HG03521 (cell line): Measurements from ENCODE around the gene TSPAN14.

ENCODE experiments used
- ATAC-seq: cut with Tn5 transposase; IDR thresholded peaks from one replicate; pipeline ENCODE4 v1.9.1; 2021; ENCODE audit warnings: mild to moderate bottlenecking, moderate library complexity; ENCODE audit not compliant: unreplicated experiment

TSPAN14 gene

DNA sequence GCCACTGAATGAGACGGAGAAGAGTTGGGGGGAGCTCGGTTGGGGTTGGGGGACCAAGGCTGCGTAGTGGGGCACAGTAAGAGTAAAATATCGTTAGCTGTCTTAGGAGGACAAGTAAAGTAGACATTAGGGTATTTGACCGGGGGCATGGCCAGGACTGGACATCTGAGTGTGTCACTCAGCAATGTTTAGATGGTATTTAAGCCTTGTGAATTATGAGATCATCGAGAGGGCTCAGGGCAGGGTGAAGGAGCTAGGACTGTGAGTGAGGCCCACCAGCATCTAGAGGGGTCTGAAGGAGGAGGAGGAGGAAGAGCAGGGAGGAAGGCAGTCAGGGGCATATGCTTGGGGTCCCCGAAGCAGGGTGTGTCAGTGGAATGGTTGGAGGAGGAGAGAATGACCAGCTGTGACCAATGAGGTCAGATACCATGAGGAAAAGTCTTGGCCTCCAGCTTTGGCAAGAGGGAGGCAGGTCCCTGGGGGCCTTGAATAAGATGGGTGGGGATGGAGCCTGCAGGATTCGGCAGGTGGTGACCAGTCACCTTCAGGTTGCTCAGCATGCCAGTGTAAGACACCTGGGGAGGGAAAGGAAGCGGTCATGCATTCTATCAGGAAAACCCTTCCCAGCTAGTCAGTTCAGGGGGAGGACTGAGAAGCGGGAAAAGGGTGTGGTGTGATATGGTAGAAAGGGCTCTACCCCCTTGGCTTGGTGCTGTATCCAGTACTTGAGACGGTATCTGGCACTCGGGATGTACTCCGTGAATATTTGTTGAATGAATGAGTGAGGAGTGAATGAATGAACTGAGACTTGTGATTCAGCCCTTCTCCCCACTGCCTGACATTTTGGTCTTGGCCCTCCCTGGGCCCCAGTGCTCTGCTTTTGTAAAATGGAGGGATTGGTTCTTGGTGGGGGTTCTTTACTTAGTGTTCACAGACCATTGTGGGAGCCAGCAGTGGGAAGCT lies 48.8 kb downstream of the TSPAN14 start:
- no peak for ATAC-seq

DNA sequence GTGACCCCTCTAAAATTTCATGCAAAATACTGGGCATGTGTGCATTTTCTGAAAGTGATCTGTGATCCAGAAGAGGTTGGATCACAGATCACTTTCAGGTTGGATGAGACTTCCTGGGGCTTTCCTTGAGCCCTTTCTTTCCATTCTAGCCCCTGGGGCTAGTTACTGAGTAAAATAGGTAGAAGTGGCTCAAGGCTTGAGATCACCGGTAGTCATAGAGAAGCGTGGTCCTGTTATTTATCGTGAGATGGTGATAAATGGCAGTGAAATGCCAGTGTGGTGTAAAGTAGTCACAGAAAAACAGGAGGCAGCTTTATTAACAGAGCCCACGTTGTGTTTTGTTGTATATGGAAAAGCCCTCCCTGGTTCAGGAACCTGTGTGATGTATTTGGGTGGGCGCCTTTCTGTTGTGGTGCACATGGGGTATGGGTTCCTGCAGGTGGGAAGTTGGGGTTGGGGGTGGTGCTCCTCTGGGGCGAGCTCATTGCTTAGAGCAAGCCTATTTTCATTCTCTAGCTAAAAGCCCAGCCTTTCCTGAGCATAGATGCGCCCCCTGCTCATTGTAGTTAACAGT lies 49.6 kb downstream of the TSPAN14 start:
- no peak for ATAC-seq

DNA sequence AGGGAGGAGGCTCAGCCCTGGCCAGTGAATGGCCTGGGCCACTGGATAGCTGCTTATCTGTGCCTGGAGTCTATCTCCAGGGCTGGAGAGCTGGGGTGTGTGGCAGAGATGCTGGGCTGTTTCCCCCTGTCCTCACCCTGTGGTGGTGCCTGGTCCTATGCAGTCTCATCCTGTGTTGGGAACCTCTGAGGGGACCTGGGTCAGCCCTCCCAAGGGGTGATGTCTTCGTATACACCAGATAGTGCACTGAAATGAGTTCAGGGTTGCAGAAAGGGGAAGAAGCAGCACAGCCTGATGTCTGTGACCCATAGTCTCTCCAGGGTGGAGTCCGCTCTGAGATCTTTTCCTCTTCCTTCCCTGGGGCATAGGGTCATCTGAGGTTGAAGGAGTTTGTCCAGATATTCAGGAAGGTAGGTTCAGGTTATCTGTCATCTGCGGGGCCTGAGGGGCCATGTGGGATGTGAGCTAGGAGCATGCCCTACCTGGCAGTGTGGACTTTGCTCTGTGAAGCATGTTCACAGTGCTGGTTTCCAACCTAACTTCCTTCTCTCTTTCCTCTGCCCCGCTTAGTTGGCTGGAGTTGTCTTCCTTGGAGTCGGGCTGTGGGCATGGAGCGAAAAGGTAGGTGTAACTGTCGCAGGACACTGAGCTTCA lies 50.2 kb downstream of the TSPAN14 start:
- ATAC-seq, result no peak

DNA sequence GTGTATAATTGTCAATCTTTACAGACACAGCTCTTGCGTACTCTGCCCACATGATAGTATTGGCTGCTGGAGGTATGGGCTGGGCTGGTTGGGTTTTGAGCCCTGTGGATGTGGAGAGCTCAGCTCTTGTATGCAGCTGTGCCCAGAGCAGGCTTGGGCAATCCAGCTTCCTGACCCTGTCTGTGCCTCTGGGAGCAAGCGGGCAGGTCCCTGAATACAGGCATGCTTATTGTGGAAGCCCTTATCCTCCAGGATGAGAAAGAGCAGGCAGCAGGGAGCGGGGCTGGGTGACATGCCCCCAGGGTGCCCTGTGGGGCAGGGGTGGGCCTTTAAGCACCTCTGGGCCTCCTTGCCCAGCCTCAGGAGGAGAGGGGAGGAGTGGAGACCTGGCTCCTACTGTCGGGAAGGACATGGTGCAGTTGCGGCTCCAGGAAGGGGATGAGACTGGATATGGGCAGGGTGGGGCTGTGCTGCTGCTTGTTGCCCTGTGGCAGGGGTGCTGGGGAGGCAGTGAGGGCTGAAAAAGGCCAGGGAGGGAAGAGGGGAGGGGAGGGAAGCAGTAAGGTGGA lies 50.9 kb downstream of the TSPAN14 start:
- ATAC-seq, result no peak

DNA sequence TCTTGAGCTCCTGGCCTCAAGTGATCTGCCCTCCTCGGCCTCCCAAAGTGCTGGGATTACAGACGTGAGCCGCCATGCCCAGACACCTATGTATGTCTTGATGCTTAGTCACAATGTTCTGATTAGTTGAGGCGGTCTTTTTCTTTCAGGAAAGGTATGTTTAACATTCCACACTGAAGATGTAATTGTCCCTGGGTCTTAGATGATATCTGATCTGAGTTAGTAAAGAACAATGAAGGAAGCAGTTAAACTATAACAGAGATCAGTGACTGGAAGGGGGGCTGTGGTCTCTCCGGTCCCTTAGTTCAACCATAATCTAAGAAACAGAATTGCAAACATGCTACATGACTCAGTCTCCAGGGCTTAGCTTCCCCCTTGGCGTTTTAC lies 52.1 kb downstream of the TSPAN14 start:
- no peak for ATAC-seq

DNA sequence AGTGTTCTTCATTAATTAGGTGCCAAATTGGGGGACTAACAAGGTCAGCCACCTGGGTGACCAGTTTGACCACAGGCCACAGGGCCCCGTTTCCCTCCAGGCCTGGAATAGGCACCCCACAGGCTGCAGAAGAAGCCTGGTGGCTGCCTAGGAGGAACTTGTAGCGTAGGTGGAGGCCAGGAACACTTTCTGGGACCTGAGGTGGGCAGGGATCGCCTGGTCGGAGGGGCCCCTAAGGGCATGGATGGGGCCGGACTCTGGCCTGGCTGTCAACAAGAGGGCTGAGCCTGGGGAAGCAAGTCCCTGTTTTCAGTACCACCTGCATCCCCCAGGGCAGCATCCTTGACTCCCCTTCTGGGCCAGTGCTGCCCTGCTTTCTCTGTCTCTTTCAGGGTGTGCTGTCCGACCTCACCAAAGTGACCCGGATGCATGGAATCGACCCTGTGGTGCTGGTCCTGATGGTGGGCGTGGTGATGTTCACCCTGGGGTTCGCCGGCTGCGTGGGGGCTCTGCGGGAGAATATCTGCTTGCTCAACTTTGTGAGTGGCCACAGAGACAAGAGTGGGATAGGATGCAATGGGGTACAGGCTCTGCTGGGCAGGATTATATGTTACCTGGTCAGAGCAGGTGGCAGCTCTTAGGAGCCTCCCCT lies 52.9 kb downstream of the TSPAN14 start:
- no peak for ATAC-seq

DNA sequence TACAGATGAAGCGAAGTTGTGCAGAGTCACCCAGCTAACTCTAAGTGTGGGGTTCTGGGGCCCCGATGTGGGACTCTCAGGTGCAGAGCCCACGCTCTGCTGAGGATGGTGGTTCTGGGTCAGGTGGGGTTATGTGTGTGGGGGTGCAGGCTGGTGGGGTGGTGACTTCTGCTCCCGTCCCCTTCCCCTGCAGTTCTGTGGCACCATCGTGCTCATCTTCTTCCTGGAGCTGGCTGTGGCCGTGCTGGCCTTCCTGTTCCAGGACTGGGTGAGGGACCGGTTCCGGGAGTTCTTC lies 54.9 kb downstream of the TSPAN14 start:
- no peak for ATAC-seq

DNA sequence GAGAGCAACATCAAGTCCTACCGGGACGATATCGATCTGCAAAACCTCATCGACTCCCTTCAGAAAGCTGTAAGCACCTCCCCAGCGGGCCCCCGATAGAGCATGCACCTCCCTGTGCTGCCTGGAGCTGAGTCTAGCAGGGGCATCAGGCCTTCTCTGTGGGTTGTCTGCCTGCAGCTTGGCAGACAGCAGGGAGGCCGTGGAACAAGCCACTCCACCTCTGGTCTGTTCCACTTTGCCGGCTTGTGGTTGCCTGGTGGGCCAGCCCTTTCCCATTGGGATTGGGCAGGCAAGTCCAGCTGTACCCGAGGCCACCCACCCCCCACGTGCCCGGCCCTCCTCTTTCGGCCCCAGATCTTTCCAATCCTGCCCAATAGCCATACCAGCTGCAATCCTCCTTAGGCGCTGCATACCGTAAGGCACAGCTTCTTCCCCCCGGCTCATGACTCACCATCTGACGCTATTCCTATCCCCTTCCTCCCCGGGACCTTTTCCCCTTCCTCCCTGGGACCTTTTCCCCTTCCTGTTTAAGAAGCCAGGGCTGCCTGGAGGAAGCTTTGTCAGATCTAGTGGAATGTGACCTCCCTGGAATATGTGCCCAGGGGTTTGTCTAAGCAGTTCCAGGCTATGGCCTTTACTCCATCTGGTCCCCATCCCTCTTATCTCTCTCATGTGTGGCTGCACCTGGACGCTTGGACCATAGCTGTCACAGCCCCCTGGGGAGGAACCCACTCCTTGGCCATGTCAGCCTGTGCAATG lies 55.5 kb downstream of the TSPAN14 start:
- ATAC-seq, result no peak

DNA sequence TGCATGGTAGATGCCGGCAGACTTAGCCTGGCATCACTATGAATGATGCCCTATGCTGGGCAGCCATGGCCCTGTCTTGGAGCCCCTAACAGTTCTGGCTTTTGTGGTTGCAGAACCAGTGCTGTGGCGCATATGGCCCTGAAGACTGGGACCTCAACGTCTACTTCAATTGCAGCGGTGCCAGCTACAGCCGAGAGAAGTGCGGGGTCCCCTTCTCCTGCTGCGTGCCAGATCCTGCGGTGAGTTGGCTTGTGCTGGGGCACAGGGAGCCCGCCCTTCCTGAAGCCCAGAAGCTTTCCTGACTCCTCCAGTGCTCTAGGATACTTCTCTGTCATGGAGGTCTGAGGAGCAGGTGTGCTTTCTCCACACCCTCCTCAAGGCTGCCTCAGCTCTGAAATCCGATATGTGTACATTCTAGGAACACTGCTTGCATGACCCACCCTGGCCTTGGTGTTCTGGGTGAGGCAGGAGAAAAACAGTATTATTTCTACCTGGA lies 58.0 kb downstream of the TSPAN14 start:
- no peak for ATAC-seq

DNA sequence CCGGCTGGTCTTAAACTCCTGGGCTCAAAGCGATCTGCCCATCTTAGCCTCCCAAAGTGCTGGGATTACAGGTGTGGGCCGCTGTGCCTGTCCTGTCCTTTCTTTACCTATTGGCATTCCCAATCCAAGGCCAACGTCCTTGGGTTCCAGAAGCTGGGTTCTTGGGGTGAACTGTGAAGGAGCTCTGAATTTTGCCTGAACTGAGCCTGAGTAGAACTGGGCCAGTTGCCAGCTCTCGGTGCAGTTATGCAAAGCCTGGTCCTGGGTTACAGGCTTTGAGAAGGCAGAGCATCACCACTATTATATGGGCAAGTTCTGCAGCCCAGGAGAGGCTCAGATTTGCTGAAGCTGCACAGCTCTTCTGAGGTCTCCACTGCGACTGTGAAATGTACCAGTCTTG lies 59.0 kb downstream of the TSPAN14 start:
- ATAC-seq, result no peak

DNA sequence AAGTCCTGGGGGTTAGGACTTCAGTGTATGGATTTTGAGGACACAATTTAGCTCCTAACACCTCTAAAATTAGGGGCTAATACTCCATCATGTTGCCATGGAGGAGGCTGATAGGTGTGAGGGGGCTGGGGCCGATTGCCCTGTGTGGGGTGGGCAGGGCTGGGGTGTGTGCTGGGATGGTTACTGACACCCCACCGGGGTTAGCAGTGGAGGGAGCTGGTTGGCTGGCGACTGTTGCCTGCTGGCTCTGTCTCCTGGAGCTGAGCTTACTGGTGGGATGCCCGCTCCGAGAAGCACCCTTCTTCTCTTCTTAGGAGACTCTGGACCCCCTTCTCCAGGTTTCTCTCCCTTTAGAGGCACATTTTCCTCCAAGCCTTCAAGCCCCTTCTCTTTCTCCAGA lies 61.4 kb downstream of the TSPAN14 start:
- ATAC-seq, result no peak

DNA sequence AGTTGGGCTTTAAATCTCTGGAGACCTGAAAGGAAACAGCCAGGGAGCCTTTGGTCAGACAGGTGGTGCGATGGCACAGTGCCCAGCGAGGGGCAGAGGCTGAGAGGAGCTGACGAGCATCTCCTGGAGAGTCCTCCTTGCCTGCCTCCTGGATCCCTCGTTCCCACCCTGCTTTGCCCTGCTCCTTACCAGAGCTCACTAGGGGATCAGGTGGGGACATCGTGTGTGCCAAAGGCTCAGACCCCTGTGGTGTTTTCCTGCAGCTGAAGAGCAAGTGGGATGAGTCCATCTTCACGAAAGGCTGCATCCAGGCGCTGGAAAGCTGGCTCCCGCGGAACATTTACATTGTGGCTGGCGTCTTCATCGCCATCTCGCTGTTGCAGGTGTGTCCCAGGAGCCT lies 61.8 kb downstream of the TSPAN14 start:
- ATAC-seq, result no peak

DNA sequence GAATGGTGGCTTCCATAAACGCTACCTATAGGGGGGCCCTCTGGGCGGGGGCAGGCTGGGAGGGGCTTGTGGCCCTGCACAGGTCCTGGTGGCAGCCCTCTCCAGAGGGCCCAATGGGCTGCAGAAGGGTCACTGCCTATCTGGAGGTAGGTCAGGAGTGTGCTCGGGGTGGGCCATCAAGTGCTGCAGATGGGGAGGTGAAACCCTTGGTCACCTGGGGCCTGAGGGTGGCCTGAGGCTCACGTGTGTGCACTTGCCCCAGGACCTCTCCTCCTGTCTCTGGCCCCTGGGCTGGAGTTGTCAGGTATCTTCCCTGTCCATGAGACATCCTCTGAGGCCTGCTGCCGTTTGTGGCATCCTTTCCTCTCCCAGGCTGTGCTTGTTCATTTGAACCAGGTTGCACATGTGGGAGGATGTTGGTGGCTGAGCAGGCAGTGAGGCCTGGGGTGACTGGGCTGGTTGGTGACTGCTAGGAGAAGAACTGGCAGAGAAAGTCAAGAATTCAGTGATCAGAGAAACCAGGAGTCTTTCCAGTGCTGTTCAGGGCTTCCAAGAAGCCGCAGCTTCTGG lies 62.5 kb downstream of the TSPAN14 start:
- ATAC-seq, result no peak

DNA sequence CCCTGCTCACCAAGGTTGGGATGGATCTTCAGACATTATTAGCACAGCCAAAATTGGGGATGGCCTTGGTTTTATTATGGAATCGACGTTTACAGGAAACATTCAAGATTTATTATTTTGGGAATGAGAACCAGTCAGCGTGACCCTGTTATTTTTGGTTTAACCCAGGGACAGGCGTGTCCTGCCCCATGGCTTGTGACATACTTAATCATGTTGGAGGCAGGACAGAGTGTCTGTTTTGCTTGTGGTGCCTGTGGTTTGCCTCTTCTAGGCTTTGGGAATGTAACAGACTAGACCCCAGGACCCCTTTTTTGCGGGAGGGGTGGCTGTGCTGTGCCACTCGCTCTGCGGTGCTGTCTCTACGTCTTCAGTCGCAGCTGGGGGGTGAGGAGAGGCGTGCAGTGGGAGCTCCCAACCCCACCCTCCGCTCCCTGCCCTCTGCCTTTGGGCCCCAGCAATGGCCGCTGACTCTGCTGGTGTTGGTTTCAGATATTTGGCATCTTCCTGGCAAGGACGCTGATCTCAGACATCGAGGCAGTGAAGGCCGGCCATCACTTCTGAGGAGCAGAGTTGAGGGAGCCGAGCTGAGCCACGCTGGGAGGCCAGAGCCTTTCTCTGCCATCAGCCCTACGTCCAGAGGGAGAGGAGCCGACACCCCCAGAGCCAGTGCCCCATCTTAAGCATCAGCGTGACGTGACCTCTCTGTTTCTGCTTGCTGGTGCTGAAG lies 63.5 kb downstream of the TSPAN14 start:
- ATAC-seq, result no peak

DNA sequence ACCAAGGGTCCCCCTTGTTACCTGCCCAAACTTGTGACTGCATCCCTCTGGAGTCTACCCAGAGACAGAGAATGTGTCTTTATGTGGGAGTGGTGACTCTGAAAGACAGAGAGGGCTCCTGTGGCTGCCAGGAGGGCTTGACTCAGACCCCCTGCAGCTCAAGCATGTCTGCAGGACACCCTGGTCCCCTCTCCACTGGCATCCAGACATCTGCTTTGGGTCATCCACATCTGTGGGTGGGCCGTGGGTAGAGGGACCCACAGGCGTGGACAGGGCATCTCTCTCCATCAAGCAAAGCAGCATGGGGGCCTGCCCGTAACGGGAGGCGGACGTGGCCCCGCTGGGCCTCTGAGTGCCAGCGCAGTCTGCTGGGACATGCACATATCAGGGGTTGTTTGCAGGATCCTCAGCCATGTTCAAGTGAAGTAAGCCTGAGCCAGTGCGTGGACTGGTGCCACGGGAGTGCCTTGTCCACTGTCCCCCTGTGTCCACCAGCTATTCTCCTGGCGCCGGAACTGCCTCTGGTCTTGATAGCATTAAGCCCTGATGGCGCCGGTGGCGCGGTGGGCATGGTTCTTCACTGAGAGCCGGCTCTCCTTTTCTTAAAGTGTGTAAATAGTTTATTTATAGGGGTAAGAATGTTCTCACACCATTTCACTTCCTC lies 64.2 kb downstream of the TSPAN14 start:
- ATAC-seq, result no peak

DNA sequence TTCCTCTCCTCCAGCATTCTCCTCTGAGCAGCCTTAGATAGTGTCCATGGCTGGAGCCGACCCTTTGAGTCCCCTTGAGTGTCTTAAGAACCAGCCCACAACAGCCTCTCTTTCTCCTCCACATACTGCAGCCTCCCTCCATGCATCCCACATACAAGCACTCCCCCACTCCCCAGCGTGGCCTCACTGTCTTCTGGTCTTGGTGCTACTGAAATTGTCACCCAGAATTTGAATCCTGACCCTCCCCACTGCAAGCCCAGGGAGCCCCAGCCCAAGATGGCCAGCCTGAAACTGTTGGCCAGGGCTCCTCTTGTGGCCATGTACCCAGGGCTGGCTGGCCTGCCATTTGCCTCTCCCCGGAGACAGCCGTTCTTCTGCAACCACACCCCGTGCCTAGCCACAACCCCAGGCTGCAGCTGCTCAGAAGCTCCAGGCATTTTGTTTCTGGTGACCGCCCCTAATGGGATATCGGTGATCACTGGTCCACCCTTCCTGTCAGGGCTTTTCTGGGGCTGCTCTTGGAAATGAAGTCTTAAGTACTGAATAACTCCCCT lies 64.8 kb downstream of the TSPAN14 start:
- ATAC-seq, result no peak

DNA sequence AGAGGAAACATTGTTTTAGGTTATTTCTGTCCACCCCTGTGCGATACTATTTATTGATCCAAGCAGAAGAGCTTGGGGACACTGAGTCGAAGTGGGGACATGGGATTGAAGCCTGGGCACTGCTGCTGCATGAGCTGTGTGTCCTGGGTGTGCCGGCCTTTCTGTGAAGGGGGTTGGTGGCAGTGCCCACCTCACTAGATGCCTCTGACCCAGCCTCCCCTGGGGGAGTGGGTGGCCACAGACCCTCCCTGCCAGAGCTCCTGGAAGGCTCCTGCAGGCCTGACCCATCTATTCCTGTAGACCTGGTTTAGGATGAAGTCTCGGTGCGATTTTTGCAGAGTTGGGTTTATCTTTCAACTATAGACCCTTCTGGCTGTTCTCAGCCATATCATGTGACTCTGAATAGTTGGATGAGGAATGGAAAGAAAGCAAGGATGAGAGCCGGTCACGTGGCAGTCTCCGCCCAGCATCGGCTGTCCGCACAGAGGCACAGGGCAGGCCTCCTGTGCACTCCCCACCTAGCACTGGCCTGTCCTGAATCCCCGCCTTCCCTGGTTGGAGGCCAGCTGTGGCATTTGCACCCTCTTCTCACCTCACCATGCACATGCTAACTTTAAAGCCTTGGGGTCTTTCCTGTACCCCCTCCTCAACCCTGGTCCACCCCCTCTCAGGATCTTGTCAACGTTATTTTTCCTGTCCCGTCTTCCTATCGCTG lies 66.0 kb downstream of the TSPAN14 start:
- no peak for ATAC-seq
